Skin of body (tissue), 2 donors: ENCODE measurements around the gene QPCTL. TPM values are rescaled to one million over a fixed set of nuclear protein-coding genes. Genes with fewer than 3 reads are reported as not detected.

Experiments
- DNase-seq: peaks from one replicate; lab custom pipeline; 2025; lab: John Stamatoyannopoulos, UW
- total RNA-seq: library from RNA; depleted of rRNA; stranded (reverse); fragments of >200 nt; gene quantifications from one replicate; pipeline ENCODE4 v1.2.3, GENCODE V29; 2014

QPCTL gene
- total RNA-seq, result 3.4 TPM

- DNase-seq, result peak; percentile 98
These were observed at the start of gene QPCTL for GRCh38 chr19:45692187-45693105. TSS of gene QPCTL (plus strand) at chr19:45692666. CDS start at chr19:45692704, 38 bp downstream.

DNA sequence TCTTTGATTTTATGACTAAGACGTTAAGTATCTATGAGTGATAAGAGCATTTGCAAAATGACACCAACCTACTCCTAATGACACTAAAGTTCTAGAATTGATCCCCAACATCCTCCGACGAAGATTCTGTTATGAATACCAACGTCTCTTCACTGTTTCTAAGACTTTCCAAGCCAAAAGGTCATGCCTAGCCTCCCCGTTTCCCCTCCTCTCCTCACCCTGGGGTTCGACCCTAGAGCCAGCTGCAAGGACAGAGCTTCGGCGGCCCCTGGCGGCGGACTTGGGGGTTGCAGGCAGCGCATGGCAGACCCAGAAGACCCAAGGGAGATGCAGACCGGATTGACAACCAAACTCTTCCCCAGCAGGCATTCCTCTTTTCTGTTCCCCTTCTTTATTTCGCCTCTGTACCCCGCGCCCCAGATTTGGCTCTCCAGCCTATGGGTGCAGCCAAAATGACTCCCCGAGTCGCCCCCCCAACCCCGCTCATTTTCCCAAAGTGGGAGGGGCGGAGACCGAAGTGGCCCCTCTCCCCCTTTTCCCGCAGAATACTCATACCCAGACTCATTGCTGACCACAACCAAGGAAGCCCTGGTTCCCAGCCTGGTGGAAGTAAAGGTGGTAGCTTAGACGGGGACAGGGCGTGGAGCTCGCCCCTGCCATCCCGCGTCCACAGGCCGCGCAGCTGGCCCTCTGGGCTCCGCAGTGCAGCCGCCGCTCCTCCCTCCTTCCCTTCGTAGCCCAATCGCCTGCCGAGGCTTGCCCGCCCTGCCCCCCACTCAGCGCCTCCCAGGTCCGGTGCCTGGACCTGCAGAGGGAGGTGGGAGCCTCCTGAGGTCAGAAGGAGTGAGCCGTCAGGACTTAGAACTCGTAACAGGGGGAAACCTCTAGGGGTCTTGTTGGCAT lies 49.2 kb upstream of the QPCTL start:
- DNase-seq, result peak; percentile 80

- no peak for DNase-seq
These were observed 48.3 kb upstream of the QPCTL start for GRCh38 chr19:45643927-45644771.

GRCh38 chr19:45645068-45645630 lies 47.3 kb upstream of the QPCTL start:
- DNase-seq, result no peak

GRCh38 chr19:45645631-45646344 lies 46.7 kb upstream of the QPCTL start:
- peak; percentile 52 for DNase-seq

DNA sequence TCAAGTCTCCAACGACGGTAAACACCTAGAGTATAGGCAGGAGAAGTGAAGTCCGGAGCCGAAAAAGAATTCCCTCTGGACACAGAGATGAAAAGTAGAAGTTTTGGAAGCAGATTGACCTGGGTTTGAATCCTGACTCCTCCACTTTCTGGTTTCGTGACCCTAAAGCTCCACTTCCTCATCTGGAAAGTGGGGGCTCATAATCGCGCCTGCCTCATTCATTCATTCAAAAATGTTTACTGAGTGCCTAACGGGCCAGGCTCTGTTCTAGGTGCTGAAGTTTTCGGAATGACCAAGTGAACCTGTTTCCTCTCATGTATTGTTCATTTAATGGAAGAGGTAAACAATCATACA lies 46.1 kb upstream of the QPCTL start:
- no peak for DNase-seq

- no peak for DNase-seq
These were observed 41.7 kb upstream of the QPCTL start for GRCh38 chr19:45650722-45651121.

DNA sequence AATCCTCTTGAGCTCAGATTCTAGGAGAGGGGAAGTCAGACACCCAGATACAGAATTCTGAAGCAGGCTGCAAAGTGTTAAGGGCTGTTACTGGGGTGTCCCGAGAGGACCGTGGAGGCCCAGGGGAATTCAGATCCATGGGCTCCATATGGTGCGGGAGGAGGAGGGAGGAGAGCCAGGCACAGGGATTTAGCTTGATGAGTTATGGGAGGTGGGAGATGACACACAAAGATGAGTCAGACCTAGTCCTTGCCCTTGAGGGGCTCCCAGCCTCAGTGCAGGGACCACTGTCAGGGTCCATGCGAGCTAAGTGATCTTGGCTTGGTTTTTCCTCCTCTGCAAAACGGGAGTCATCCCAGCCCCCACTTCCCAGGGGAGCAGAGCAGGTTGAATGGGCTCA lies 38.8 kb upstream of the QPCTL start:
- no peak for DNase-seq

DNA sequence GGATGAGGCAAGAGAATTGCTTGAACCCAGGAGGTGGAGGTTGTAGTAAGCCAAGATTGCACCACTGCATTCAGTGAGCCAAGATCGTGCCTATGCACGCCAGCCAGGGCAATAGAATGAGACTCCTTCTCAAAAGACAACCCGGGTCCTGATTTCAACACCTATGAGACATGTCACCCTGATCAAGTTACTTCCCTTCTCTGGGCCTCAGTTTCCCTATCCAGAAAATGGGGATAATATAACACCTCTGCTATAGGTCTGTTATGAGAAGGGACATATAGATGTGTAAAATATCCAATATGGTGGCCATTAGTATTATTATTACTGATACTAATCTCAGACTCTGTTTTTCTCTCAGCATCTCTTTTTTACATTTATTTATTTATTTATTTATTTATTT lies 37.4 kb upstream of the QPCTL start:
- no peak for DNase-seq

GRCh38 chr19:45657520-45658167 lies 34.8 kb upstream of the QPCTL start:
- no peak for DNase-seq

GRCh38 chr19:45659096-45659729 lies 33.3 kb upstream of the QPCTL start:
- DNase-seq, result no peak

GRCh38 chr19:45660636-45661035 lies 31.8 kb upstream of the QPCTL start:
- no peak for DNase-seq

GRCh38 chr19:45663800-45664199 lies 28.7 kb upstream of the QPCTL start:
- no peak for DNase-seq

- DNase-seq, result peak; percentile 60
These were observed 27.9 kb upstream of the QPCTL start for GRCh38 chr19:45664575-45664974.

GRCh38 chr19:45667620-45668341 lies 24.7 kb upstream of the QPCTL start, which contains the start of gene GIPR:
TSS of gene GIPR (plus strand) at chr19:45668221. CDS start at chr19:45669521, 1,300 bp downstream.
- DNase-seq, result peak; percentile 20

DNA sequence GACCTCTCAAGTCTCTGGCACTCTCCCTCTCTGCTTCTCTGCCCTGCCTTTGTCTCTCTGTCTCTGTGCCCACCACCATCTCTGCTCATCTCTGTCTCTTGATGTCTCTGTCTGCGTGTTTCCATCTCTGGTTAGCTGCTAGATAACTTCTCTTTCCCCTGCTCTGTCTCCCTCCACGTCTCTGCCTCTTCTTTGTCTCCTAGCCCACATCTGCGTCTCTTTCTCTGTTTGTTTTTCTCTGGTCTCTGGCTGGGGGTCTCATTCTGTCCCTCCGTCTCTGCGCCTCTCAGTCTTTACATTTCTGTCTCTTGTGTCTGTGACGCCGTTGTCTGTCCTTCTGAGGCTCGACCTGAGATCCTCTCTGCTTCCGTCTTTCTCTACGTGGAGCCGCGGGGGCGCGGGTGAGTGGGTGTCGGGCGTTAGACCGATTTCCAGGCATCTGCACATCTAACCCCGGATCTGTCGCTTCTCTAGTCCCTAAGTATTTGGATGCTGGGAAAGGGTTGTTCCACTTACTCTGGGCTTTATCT lies 24.1 kb upstream of the QPCTL start:
- peak; percentile 28 for DNase-seq

DNA sequence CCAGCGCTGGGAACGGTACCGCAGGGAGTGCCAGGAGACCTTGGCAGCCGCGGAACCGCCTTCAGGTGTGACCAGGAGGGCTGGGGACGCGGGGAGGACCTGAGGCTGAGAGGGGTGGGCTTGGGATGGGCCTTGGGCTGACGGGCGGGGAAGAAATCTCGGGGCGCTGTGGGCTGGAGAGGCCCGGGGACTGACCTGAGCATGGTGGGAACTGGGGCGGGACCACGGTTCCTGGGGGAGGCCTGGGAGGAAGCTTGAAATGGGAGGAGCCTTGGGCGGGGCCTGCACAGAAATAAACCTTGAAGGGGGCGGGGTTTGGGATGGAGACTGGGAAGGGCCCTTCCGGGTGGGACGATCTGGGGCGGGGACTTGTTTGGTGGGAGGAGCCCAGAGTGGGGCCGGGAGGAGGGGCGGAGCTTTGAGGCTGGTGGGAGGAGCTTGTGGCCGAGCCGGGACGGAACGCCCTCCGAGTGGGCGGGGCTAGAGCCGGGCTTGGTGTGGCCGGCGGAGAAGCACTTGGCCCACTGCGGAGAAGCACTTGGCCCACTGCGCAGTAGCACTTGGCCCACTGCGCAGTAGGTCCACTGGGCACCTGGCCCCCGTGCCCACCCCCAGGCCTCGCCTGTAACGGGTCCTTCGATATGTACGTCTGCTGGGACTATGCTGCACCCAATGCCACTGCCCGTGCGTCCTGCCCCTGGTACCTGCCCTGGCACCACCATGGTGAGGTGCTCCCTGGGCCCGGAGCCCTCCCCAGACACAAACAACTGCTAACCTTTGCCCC lies 21.6 kb upstream of the QPCTL start:
- no peak for DNase-seq
